IPS-18c (cell line): ENCODE data around the gene SPATA22.
"Not testable (repeated sequence)": the region's sequence is repeated elsewhere in the genome, so short reads cannot be mapped to it uniquely, and the experiment has no call there.

Source experiments
- H3K4me3 ChIP-seq: 2 replicates; pipeline ENCODE4 v1.7.0; 2013; ENCODE audit warnings: low read depth, mild to moderate bottlenecking, low read length, moderate library complexity; ENCODE audit not compliant: insufficient read depth
- H3K9me3 ChIP-seq: one replicate; pipeline ENCODE4 v1.6.1; 2013; ENCODE audit warnings: mild to moderate bottlenecking, low read length, moderate library complexity; ENCODE audit not compliant: control insufficient read depth, insufficient read depth

SPATA22 gene

DNA sequence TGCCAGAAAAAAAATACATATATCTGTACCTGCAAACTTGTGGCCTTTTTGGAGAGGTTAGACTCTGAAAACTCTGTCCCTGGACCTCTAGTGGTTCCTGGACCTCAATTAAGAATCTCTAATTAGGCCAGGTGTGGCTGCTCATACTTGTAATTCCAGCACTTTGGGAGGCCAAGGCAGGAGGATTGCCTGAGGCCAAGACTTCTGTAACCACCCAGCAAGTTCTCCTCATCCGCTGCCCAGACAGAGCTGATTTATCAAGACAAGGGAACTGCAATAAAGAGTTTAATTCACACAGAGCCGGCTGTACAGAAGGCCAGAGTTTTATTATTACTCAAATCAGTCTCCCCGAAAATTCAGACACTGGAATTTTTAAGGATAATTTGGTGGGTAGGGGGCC lies 8.4 kb upstream of the SPATA22 start:
- H3K9me3 ChIP-seq, result no peaks in the 10 kb centered on the region
- no peak overlapping the region for H3K4me3 ChIP-seq

DNA sequence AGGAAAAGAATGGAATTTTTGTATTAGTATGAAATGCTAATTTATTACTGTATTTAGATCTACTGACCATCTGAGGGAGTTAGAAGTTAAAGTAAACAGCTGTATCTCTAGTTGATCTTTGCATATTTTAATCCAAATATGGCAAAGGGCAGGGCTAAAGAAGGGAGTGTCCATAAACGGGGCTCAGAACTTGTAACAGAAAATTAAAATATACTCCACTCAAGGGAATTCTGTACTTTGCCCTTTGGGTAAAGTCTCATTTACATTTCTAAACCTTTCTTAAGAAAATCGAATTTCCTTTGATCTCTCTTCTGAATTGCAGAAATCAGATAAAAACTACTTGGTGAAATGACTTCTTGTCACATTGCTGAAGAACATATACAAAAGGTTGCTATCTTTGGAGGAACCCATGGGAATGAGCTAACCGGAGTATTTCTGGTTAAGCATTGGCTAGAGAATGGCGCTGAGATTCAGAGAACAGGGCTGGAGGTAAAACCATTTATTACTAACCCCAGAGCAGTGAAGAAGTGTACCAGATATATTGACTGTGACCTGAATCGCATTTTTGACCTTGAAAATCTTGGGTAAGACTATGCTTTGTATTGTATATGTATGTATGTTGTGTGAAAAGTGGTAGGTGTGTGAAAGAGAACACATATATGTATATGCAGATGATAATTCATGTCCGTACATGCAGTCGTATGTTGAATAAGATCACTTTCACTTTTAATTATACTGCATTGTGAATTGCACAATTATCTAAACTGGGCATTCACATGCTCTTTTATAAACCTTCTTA lies 4.4 kb upstream of the SPATA22 start, which contains the start of gene ASPA:
Gene ASPA, plus strand, starts transcription at position 186 of the 799 bp plus-strand sequence. Its CDS starts 163 bp downstream, at position 349.
- H3K9me3 ChIP-seq, result no peaks in the 10 kb centered on the region
- H3K4me3 ChIP-seq, result no peak within 1 kb of the TSS

DNA sequence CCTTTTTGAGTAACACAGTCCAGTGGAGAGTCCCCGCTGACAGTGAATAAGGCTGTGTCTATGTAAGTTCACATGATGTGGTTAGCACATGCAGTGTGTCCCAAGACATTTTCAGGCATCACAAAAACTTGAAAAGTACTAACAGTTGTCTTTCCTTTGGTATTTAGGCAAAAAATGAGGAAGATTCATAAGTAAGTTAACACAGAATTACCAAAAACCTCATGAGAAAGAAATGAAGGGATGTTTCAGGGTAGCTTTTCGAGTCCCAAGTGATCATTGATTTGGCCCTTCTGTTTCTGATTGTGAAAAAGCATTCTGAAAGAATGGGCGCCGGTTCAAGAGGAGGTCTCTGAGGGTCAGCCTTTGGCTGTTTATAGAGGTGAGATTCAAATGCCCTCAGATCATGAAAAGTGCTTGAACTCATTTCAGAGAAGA lies 3.6 kb upstream of the SPATA22 start:
- H3K4me3 ChIP-seq, result no peak overlapping the region
- H3K9me3 ChIP-seq, result no peaks in the 10 kb centered on the region

DNA sequence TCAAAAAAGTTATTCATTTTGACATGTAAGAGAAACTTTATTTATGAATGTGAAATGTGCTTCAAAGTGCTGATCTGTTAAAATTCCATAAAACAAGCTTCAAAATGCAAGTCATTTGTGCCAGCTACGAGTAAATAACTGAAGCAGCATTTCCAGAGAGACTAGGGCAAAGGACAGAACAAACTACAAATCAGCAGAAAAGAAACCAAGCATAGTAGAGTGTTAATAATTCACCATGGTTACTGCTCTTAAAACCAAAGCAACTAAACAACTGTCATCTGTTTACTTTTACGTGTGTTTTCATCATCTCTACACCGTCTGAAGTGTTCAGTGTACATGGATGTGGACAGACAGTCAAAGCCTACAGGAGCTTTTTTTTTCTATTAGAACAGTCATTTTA lies 2.6 kb upstream of the SPATA22 start:
- H3K4me3 ChIP-seq, result no peak overlapping the region
- no peaks in the 10 kb centered on the region for H3K9me3 ChIP-seq

DNA sequence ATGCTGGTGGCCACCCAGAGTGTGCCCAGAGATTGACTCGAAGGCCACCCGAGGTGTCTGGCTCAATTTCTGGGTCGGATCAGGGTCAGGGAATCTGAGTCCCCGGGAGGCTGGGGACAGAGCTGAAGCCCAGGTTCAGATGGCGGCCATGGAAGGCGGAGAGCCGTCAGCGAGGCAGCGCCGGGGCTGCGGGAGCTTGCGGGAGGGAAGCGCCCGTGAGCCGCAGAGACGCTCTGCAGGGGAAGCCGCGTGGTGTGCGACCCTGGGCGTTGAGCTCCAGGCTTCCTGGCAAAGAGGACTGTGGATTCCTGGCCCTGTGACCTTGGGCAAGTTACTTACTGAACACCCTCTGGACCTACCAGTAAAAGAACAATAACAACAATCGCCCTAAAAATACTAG lies 518 bp upstream of the SPATA22 start:
- H3K4me3 ChIP-seq, result no peak overlapping the region
- H3K9me3 ChIP-seq, result no peaks in the 10 kb centered on the region

DNA sequence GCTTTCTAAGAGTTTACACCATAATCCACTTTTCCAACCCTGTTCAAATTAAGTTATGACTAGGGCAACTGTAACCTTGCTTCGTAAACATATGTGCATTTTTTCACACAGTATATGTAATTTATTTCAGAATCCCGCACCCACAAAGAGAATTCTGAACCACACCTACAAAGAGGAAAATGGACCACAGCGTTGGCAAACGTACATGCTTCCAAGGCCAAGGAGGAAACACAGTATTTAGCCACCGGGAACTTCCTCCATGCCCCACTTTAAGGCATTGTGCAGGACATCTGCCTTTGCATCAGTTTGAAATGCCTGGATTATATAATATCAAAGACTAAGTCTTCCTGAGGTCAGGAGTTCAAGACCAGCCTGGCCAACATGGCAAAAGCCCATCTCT lies 2.1 kb downstream of the SPATA22 start:
- Histone ChIP-seq H3K9me3 (no peaks in the 10 kb centered on the region), H3K4me3 (no peak overlapping the region)

DNA sequence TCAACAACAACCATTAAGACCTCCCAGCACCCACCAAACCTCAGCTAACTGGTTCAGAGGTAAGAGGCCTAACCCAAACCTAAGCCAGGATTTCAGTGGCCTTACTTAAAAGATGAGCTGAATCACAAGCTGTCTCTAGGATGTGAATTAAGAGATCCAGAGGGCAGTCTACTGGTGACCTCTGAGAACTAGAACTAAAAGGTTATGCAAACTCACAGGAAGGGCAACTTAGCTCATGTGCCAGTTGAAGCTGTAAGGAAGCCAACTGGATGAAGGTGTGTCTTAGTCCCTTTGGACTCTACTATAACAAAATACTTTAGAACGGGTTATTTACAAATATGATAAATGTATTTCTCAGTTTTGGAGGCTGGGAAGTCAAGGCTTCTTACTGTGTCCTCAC lies 5.3 kb downstream of the SPATA22 start:
- H3K9me3 ChIP-seq, H3K4me3 ChIP-seq: not testable (repeated sequence)

DNA sequence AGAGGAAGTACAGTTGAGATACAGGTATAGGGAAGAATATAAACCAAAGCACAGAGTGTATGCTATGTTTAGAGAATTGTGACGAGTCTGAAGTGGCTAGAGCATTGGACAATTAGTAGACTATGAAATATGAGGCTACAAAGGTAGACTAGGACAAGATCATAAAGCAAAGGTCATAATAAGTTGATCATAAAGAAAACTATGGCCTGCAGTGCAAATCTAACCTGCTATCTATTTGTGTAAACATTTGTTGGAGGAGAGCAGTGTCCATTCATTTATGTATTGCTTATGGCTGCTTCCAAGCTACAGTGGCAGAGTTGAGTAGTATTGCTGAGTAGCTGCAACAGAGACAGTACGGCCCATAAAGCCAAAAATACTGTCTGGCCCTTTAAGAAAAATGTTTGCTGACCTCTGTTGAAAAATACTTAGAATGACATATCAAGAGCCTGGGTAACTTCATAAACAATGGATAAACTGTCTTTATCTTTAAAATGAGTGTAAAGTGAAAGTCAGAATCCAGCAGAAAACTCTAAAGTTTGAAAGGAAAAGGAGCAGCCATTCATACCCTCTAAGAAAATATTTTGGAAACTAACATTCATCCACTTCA lies 23.5 kb downstream of the SPATA22 start:
- no peaks in the 10 kb centered on the region for H3K9me3 ChIP-seq
- H3K4me3 ChIP-seq, result no peak overlapping the region

DNA sequence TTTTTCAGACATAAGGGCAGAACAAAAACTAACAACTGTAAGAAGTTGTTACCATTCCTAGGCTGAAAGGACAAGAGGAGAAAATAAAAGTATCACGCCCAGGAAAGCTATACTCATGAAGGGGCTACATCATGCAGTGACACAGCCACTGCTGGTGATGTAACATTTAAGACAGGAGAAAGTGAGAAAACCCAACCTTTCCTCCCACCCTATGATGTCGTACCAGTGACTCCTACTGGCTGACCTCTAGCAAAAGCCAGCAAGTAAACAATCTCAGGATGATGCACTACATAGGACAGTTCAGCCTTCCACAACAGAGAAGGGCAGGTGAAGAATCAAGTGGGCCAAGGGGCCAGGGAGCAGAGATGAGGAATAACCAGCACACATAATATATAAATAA lies 24.0 kb downstream of the SPATA22 start:
- Histone ChIP-seq H3K4me3 (no peak overlapping the region), H3K9me3 (no peaks in the 10 kb centered on the region)

DNA sequence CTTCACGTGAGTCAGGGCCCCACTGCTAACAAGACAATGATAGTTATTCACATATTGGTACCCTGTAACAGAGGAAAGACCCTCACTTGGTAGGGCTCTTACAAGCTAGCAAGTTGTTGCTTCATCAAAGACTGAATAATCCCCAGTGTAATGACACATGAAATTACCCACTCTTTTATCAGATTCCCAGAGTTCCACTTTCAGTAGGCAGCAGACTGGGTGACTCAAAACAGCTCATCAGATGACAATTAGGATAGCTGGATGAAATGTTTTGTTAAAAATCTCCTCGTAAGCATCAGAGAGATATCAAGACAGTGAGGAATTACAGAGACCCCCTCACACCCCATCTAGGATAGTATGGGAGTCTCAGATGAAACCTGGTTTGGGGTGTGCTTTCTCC lies 31.2 kb downstream of the SPATA22 start:
- Histone ChIP-seq H3K4me3 (no peak overlapping the region), H3K9me3 (no peaks in the 10 kb centered on the region)

DNA sequence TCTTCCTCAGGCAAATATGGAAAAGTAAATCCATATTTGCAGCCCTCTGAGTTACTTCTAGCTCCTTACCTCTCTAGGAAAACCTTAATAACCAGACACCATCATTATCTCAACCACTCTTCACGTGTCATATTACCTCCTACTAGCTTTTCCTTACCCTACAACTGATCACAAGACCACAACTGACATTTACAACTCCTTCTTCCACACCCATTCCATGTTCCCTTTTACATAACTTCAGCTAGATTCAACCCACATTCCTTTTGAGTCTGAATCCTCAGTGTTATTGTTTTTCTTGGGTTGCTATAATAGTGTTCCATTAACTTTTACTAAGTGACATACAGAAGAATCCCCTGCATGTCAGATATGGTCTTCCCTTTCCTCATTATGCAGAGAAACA lies 33.3 kb downstream of the SPATA22 start:
- H3K4me3 ChIP-seq, result no peak overlapping the region
- H3K9me3 ChIP-seq, result no peaks in the 10 kb centered on the region

DNA sequence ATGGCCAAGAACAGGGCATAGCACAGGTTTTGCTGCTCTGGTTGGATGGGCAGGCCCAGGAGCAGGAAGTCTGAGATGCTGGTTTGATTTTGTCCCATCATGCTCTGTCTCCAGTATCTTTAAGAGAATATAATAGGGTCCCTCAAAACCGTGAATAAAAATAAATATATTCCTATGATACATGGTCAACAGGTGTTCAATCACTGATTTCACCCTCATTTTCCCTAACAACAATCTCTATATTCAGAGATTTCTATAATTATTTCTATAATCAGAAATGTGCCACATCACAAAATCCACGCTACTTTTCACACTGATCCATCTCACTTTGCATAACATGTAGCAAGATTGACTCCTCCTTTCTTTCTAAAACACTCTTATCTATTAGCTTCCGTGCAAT lies 37.9 kb downstream of the SPATA22 start, which contains the start of gene OR1E2:
Gene OR1E2, minus strand, starts transcription at position 101 of the 400 bp plus-strand sequence. Its CDS starts 0 bp downstream, at position 101.
- H3K4me3 ChIP-seq, result no peak within 1 kb of the TSS
- H3K9me3 ChIP-seq, result no peaks in the 10 kb centered on the region

DNA sequence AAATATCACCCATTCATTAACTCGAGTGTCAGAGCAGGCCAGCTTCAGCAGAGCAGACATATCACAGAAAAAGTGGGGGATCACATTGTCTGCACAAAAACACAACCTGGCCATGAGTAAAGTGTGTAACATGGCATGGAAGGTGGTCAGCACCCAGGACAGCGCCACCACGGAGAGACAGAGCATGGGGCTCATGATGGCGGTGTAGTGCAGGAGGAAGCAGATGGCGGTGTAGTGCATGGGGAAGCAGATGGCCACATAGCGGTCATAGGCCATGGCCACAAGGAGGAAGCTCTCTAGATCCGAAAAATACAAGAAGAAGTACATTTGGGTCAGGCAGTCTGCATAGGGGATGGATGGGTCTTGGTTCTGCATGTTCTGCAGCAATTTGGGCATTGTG lies 38.4 kb downstream of the SPATA22 start:
- not testable (repeated sequence) for H3K4me3 ChIP-seq, H3K9me3 ChIP-seq

DNA sequence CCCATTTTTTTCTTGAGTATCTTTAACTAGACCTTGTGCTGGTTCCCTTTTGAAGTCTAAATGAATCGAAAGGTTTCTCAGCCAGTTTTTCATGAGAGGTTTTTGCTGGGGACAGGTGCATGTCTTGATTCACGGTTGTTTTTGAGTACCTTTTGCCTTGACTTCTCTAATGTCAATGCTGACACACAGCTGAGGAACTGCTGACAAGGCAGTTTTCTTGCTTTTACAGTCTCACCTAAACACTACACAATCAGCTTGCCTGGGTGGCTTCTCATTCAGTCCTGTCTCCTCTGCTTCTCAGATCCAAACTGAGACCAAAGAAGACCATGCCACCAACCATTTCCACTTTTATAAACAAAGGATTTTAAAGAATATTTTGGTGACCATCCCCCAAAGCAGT lies 53.4 kb downstream of the SPATA22 start:
- no peaks in the 10 kb centered on the region for H3K9me3 ChIP-seq
- no peak overlapping the region for H3K4me3 ChIP-seq

DNA sequence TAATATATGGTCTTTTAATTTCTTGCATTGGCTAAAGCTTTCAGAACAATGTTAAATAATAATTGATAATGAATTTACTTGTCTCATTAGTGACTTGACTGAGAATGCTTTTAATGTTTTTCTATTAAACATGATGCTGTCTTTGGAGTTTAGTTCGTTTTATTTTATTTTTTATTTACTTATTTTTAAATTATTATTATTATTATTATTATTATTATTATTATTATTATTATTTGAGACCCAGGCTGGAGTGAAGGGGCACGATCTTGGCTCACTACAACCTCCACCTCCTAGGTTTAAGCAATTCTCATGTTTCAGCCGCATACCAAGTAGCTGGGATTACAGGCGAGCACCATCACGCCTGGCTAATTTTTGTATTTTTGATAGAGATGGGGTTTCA lies 56.0 kb downstream of the SPATA22 start:
- no peak overlapping the region for H3K4me3 ChIP-seq
- no peaks in the 10 kb centered on the region for H3K9me3 ChIP-seq

DNA sequence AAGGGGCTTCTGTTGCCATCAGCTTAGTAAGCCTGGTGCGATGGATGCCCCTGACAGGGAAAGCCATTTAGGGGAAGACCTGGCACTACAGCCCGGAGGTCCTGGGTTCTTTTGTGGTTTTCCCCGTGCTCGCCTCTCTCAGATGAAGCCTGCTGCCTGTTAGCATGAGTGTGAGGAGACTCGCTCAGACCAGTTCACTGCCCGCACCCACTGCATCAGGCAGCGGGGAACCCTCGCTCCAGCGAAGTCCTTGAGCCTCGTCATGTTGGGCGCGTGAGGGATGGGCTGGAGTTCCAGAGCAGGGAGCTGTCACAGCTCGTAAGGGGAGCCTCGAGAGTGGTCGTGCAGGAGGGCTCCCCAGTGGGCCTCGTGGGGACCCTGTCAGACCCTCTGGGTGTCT lies 59.4 kb downstream of the SPATA22 start:
- H3K4me3 ChIP-seq, H3K9me3 ChIP-seq: not testable (repeated sequence)

DNA sequence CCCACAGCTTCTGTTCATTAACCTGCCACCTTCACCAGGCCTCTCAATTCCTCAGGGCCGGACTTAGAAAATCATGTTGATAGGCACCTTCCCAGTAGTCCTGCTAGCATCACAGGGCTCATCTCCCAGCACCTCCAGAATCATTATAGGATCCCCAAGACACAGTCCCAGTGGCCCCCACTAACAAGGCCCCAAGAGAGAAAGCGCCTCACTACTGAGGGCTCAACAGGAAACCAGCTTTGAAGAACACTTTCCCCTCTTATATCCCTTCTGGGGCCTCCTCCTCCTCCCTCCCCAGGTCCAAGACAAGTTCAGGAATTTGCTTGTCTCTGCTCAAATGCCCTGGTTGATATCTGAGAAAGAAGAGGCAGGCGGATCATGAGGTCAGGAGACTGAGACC lies 60.5 kb downstream of the SPATA22 start, which contains the start of gene OR3A3:
Gene OR3A3, plus strand, starts transcription at position 301 of the 400 bp plus-strand sequence.
- Histone ChIP-seq H3K4me3 (0 out of 2 replicates have a peak within 1 kb of the TSS, but pooled peaks have one; percentile 9), H3K9me3 (no peaks in the 10 kb centered on the region)

DNA sequence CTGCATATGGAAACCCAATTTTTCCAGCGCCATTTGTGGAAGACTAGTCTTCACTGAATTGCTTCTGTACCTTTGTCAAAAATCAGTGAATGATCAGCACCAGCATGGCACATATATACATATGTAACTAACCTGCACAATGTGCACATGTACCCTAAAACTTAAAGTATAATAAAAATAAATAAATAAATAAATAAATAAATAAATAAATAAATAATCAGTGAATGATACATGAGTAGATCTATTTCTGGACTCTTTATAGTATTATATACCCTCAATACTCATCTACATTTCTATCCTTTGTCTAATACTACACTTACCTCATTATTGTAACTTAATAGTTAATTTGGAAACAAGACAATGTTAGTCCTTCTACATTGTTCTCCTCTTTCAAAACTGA lies 67.8 kb downstream of the SPATA22 start:
- H3K4me3 ChIP-seq, result not testable (repeated sequence)

More for the DNA sequence above, 67.8 kb downstream of the SPATA22 start:
- not testable (repeated sequence) for H3K9me3 ChIP-seq
